Spleen (tissue), 11 donors: ENCODE results near the gene KIAA1217. TPM values are rescaled to one million over a fixed set of nuclear protein-coding genes. Genes with fewer than 3 reads are reported as not detected.

Experiments used
- DNase-seq: peaks from one replicate; pipeline ENCODE4 v3.0.0-alpha.2; 2020
- H3K27ac ChIP-seq, 8 donors: fragments of 200-600 bp; sonication (generic) in 7 of 8; 1 replicate in 4 of 8; 2 replicates in 4 of 8; pipeline versions ENCODE4 v1.5.0 to v1.8.0; 2016 to 2021; ENCODE audit warnings: inconsistent platforms in 4 of 8, mild to moderate bottlenecking in 4 of 8, moderate library complexity in 1 of 8
- H3K27me3 ChIP-seq, 7 donors: fragments of 200-600 bp; sonication (generic) in 6 of 7; replicated peaks in 1 of 7; 1 replicate in 4 of 7; 2 replicates in 3 of 7; pipeline versions ENCODE4 v1.5.0 to v1.8.0; 2016 to 2021; ENCODE audit warnings: inconsistent platforms in 3 of 7, mild to moderate bottlenecking in 1 of 7
- H3K36me3 ChIP-seq, 6 donors: fragments of 200-600 bp; sonication (generic) in 5 of 6; 1 replicate in 4 of 6; 2 replicates in 2 of 6; pipeline versions ENCODE4 v1.5.0 to v1.8.0; 2016 to 2021; ENCODE audit warnings: inconsistent platforms in 2 of 6
- H3K4me1 ChIP-seq, 6 donors: fragments of 200-600 bp; sonication (generic) in 5 of 6; 1 replicate in 3 of 6; 2 replicates in 3 of 6; pipeline versions ENCODE4 v1.5.0 to v1.8.0; 2016 to 2021; ENCODE audit warnings: inconsistent platforms in 3 of 6
- H3K4me3 ChIP-seq, 8 donors: fragments of 200-600 bp; sonication (generic) in 7 of 8; 1 replicate in 4 of 8; 2 replicates in 4 of 8; pipeline versions ENCODE4 v1.5.0 to v1.8.0; 2016 to 2021; ENCODE audit warnings: inconsistent platforms in 4 of 8, mild to moderate bottlenecking in 4 of 8, moderate library complexity in 2 of 8
- H3K9me3 ChIP-seq, 8 donors: fragments of 200-600 bp; sonication (generic) in 7 of 8; 1 replicate in 4 of 8; 2 replicates in 4 of 8; pipeline versions ENCODE4 v1.5.0 to v1.8.0; 2016 to 2021; ENCODE audit warnings: inconsistent platforms in 4 of 8
- POLR2A ChIP-seq, 3 donors: fragments of 450-650 bp; IDR thresholded peaks; one replicate each; pipeline ENCODE4 v1.5.1; 2017; ENCODE audit warnings: antibody characterized with exemption in 3 of 3, mild to moderate bottlenecking in 1 of 3
- POLR2AphosphoS5 ChIP-seq, 3 donors: sonication (generic); formaldehyde crosslinking; IDR thresholded peaks; one replicate each; pipeline ENCODE4 v1.5.1; 2017; ENCODE audit warnings: antibody characterized with exemption in 3 of 3
- WGBS, 5 donors: extraction: QIAGEN DNeasy Blood & Tissue Kit in 3 of 5; methylation state at CpG; one replicate each; pipeline versions ENCODE4 v1.1.5 to v1.1.7; 2013 to 2018; 5-methylcytosine and 5-hydroxymethylcytosine counted together
- intact Hi-C: fragments of 100-400 bp; cut with DNase I; formaldehyde crosslinking; loops from one replicate; pipeline ENCODE4 v1.15.0; 2023; ENCODE audit warnings: low total_unique reads
- polyA plus RNA-seq, 3 donors: library from polyadenylated mRNA; stranded (reverse); fragments of 200-250 nt; gene quantifications; one replicate each; pipeline ENCODE4 v1.2.1, GENCODE V29; 2013
- total RNA-seq, 7 donors: library from RNA; depleted of rRNA in 3 of 7; stranded (reverse); fragments of >200 nt in 3 of 7; fragmentation: NEBNext Ultra II Directional in 4 of 7; extraction: Animal tissue kit (Norgen Biotek cat#: 25700) in 4 of 7; gene quantifications; one replicate each; pipeline versions ENCODE4 v1.1.0 to v1.2.1, GENCODE V29; 2016 to 2021
- TF ChIP-seq, protein P1 (sequence below), 11 experiments: fragments of 200-600 bp in 7 of 11; fragments of 450-650 bp in 4 of 11; sonication (generic) in 4 of 11; IDR thresholded peaks in 8 of 11; conservative IDR thresholded peaks in 3 of 11; 1 replicate in 7 of 11; 2 replicates in 4 of 11; pipeline versions ENCODE4 v1.4.0 to v1.8.0; 2016 to 2021; ENCODE audit warnings: antibody characterized with exemption in 11 of 11, inconsistent platforms in 4 of 11, mild to moderate bottlenecking in 1 of 11
- donor health status: healthy with polysubstance abuse.
- donor health status: DM: no; HTN: no; CAD: no; lungs with moderate emphysema.
- donor health status: DM: no; HTN: no; CAD: no.
- donor health status: Bipolar disorder and iron deficiency.
- donor health status: healthy.
- donor health status: DM: no; HTN: no; CAD: no.
- donor health status: DM: yes; HTN: yes; CAD: no.

Gene KIAA1217
- total and polyA plus RNA-seq, 10 donors: 2.2 to 40.7 (median 21.4) TPM

GRCh38 chr10:24569828-24570657 lies 361.1 kb downstream of the KIAA1217 start:
- intact Hi-C loops: no loop called here

DNA sequence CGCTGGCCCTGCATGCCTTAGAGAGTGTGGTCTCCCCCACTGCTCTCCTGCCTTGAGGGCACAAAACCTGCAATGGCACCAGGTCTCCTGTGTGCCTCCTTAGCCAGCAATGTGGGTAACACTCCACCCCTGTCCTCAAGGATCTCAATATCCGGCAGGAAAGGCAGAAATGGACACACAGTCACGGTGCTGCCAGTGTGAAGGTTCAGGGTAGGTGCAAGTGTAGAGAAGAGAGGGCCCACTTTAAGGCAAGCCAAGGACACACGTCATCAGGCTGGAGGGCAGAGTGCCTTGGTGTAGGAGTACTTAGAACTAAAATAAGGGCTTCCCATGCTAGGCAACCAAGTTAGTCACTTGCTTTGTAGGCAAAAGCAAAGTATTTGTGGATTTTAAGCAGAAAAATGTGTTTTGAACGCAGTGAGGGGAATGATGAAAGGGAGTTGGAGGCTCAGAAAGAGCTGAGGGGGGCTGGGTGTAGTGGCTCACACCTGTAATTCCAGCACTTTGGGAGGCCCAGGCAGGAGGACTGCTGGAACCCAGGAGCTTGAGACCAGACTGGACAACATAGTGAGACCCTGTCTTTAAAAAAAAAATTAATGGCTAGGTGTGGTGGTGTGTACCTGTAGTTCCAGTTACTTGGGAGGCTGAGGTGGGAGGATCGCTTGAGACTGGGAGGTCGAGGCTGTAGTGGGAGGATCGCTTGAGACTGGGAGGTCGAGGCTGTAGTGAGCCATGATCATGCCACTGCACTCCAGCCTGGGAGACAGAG lies 361.9 kb downstream of the KIAA1217 start:
- Histone ChIP-seq H3K36me3 (no peaks in the 10 kb centered on the region), H3K27me3 (peaks cover 0 to 4% (median 0%) of the 10 kb centered on the region in 7 donors), H3K27ac (no peak overlapping the region), H3K9me3 (no peaks in the 10 kb centered on the region), H3K4me3 (no peak overlapping the region), H3K4me1 (no peaks in the 10 kb centered on the region)
- no peak for DNase-seq
- TF ChIP-seq, protein P1, sequence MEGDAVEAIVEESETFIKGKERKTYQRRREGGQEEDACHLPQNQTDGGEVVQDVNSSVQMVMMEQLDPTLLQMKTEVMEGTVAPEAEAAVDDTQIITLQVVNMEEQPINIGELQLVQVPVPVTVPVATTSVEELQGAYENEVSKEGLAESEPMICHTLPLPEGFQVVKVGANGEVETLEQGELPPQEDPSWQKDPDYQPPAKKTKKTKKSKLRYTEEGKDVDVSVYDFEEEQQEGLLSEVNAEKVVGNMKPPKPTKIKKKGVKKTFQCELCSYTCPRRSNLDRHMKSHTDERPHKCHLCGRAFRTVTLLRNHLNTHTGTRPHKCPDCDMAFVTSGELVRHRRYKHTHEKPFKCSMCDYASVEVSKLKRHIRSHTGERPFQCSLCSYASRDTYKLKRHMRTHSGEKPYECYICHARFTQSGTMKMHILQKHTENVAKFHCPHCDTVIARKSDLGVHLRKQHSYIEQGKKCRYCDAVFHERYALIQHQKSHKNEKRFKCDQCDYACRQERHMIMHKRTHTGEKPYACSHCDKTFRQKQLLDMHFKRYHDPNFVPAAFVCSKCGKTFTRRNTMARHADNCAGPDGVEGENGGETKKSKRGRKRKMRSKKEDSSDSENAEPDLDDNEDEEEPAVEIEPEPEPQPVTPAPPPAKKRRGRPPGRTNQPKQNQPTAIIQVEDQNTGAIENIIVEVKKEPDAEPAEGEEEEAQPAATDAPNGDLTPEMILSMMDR (IDR thresholded peaks at IDR 0.05 in 8 of 11, conservative IDR thresholded peaks at IDR 0.05 in 3 of 11): no peak
- no peak for TF ChIP-seq POLR2AphosphoS5 (IDR thresholded peaks at IDR 0.05)
- TF ChIP-seq POLR2A (IDR thresholded peaks at IDR 0.05): no peak
- 78 to 91% (median 87%) methylated on average over 8 to 9 of the region's 9 CpGs for WGBS, 5 donors
- intact Hi-C loops: no loop called here

More at GRCh38 chr10:24569828-24570657, 361.1 kb downstream of the KIAA1217 start:
- TF ChIP-seq, protein P1 (IDR thresholded peaks at IDR 0.05 in 8 of 11, conservative IDR thresholded peaks at IDR 0.05 in 3 of 11): no peak
- TF ChIP-seq POLR2AphosphoS5 (IDR thresholded peaks at IDR 0.05): no peak
- TF ChIP-seq POLR2A (IDR thresholded peaks at IDR 0.05): no peak
- Histone ChIP-seq H3K27me3 (peaks cover 0 to 4% (median 0%) of the 10 kb centered on the region in 7 donors), H3K9me3 (no peaks in the 10 kb centered on the region), H3K4me3 (no peak overlapping the region), H3K4me1 (no peaks in the 10 kb centered on the region), H3K27ac (no peak overlapping the region), H3K36me3 (no peaks in the 10 kb centered on the region)
- WGBS, 5 donors: 77 to 85% (median 82%) methylated on average over 12 of the region's 12 CpGs
- DNase-seq: no peak

- TF ChIP-seq POLR2AphosphoS5 (IDR thresholded peaks at IDR 0.05) (no peak), POLR2A (IDR thresholded peaks at IDR 0.05) (no peak)
- TF ChIP-seq, protein P1 (IDR thresholded peaks at IDR 0.05 in 8 of 11, conservative IDR thresholded peaks at IDR 0.05 in 3 of 11): no peak
- no peak overlapping the region for H3K4me3 ChIP-seq
- intact Hi-C loops: no loop called here
- H3K9me3 ChIP-seq: no peaks in the 10 kb centered on the region
- no peaks in the 10 kb centered on the region for H3K36me3 ChIP-seq
- H3K4me1 ChIP-seq: no peaks in the 10 kb centered on the region
- peaks cover 0 to 4% (median 0%) of the 10 kb centered on the region in 7 donors for H3K27me3 ChIP-seq
- no peak overlapping the region for H3K27ac ChIP-seq
- DNase-seq: no peak
- 61 to 72% (median 67%) methylated on average over 7 of the region's 7 CpGs for WGBS, 5 donors
Observed at GRCh38 chr10:24571870-24572450, 363.0 kb downstream of the KIAA1217 start.
